ENCODE measurements around the gene PRR15. TPM values are rescaled to one million over a fixed set of nuclear protein-coding genes. Genes with fewer than 3 reads are reported as not detected.

The PRR15 gene
- total RNA-seq, 2 donors from 2014 or later = 2.7 to 3.7 TPM

DNA sequence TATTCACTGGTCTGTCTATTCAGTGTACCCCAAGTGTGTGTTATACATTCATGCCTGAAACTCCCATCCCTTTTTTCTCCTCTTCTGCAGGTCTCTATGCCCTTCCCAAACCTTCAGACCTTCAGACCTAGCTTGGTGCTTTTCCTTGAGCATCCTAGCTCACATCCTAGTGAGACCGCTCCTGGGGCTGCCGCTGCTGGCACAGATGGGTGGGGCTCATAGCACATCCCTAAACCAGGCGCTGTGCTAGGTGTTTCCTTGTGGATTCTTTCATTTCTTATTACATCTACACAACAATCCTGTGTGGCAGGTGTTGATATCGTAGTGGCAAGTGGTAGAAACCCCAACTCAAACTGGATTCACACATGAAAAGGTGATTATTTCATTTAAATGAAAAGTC is 43.2 kb downstream of the PRR15 start:
- peaks cover 8% of the 10 kb centered on the region for H3K9me3 ChIP-seq (ENCODE audit: control insufficient read depth, low read length)
- no peak for DNase-seq
- no peaks in the 10 kb centered on the region for H3K36me3 Mint-ChIP-seq (ENCODE audit: low read depth)
- H3K27ac ChIP-seq (ENCODE audit: low read depth, low read length) = no peak overlapping the region
- no peak overlapping the region for H3K4me3 ChIP-seq (ENCODE audit: low read length)
- H3K27me3 ChIP-seq (ENCODE audit: control insufficient read depth, insufficient read depth, low read length, poor library complexity, severe bottlenecking) = no peaks in the 10 kb centered on the region
- peaks cover 29% of the 10 kb centered on the region for H3K4me1 Mint-ChIP-seq
- no peak overlapping the region for H3K27ac Mint-ChIP-seq
- TF ChIP-seq, protein P1, sequence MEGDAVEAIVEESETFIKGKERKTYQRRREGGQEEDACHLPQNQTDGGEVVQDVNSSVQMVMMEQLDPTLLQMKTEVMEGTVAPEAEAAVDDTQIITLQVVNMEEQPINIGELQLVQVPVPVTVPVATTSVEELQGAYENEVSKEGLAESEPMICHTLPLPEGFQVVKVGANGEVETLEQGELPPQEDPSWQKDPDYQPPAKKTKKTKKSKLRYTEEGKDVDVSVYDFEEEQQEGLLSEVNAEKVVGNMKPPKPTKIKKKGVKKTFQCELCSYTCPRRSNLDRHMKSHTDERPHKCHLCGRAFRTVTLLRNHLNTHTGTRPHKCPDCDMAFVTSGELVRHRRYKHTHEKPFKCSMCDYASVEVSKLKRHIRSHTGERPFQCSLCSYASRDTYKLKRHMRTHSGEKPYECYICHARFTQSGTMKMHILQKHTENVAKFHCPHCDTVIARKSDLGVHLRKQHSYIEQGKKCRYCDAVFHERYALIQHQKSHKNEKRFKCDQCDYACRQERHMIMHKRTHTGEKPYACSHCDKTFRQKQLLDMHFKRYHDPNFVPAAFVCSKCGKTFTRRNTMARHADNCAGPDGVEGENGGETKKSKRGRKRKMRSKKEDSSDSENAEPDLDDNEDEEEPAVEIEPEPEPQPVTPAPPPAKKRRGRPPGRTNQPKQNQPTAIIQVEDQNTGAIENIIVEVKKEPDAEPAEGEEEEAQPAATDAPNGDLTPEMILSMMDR (conservative IDR thresholded peaks at IDR 0.05) = no peak
- no peaks in the 10 kb centered on the region for H3K27me3 Mint-ChIP-seq (ENCODE audit: insufficient read depth)
- H3K9me3 Mint-ChIP-seq = no peaks in the 10 kb centered on the region
- H3K9ac ChIP-seq (ENCODE audit: extremely low read depth, low read length, poor library complexity, severe bottlenecking) = no peak overlapping the region
- H3K4me1 ChIP-seq (ENCODE audit: control insufficient read depth, insufficient read depth, low read length) = peaks cover 14% of the 10 kb centered on the region
- H3K36me3 ChIP-seq (ENCODE audit: control insufficient read depth, insufficient read depth, low read length) = no peaks in the 10 kb centered on the region
- no peak overlapping the region for H3K4me3 Mint-ChIP-seq
- WGBS, 2 experiments (ENCODE audit: insufficient coverage in 1 of 2, insufficient read length in 1 of 2) = 80 to 99% methylated on average over 2 to 4 of the region's 4 CpGs

DNA sequence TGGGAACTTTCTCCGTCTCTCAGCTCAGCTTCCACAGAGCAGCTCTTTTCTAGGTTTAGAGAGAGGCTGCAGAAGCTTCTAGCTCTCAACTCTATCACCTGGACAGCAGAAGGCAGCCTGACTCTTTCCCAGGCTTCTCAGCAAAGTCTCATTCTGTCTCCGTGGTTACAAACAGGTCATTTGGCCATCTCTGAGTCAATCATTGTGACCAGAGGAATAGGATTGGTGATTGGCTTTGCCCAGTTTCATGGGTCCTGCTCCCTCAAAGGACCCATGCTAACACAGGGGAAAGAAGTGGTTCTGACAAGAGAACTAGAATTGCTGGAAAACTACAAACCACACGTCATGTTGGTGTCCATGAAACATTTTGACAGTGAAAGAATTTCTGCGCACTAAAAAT is 43.6 kb downstream of the PRR15 start:
- TF ChIP-seq, protein P1 (conservative IDR thresholded peaks at IDR 0.05) = no peak
- DNase-seq = no peak
- H3K27me3 Mint-ChIP-seq (ENCODE audit: insufficient read depth) = no peaks in the 10 kb centered on the region
- Histone ChIP-seq H3K27me3 (ENCODE audit: control insufficient read depth, insufficient read depth, low read length, poor library complexity, severe bottlenecking) (no peaks in the 10 kb centered on the region), H3K4me3 (ENCODE audit: low read length) (no peak overlapping the region), H3K9me3 (ENCODE audit: control insufficient read depth, low read length) (peaks cover 8% of the 10 kb centered on the region), H3K27ac (ENCODE audit: low read depth, low read length) (no peak overlapping the region), H3K36me3 (ENCODE audit: control insufficient read depth, insufficient read depth, low read length) (no peaks in the 10 kb centered on the region), H3K4me1 (ENCODE audit: control insufficient read depth, insufficient read depth, low read length) (peaks cover 14% of the 10 kb centered on the region), H3K9ac (ENCODE audit: extremely low read depth, low read length, poor library complexity, severe bottlenecking) (no peak overlapping the region)
- 92 to 94% methylated on average over 3 to 4 of the region's 4 CpGs for WGBS, 2 experiments (ENCODE audit: insufficient coverage in 1 of 2, insufficient read length in 1 of 2)
- H3K4me3 Mint-ChIP-seq = no peak overlapping the region
- no peaks in the 10 kb centered on the region for H3K9me3 Mint-ChIP-seq
- H3K27ac Mint-ChIP-seq = no peak overlapping the region
- H3K4me1 Mint-ChIP-seq = peaks cover 29% of the 10 kb centered on the region
- no peaks in the 10 kb centered on the region for H3K36me3 Mint-ChIP-seq (ENCODE audit: low read depth)

DNA sequence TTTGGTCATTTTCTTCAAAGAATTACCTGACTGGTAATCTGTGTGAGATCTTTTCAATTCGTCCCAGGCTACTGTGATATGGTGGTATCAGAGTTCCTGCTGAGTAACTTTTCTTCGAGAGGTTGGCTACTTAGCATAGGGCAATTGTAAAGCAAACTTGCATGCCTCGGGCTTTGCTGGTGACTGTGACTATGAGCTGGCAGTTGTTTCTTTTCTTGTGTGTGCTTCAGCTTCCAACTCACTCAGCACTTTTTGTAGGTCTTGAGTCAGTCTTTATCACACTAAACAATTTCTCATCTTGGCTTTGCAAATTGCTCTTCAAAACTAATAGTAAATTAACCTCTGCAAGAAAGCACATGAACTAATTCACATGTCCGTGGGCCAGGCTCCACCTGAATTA is 44.3 kb downstream of the PRR15 start:
- H3K27me3 ChIP-seq (ENCODE audit: control insufficient read depth, insufficient read depth, low read length, poor library complexity, severe bottlenecking) = no peaks in the 10 kb centered on the region
- H3K36me3 ChIP-seq (ENCODE audit: control insufficient read depth, insufficient read depth, low read length) = no peaks in the 10 kb centered on the region
- Mint-ChIP-seq H3K4me1 (peaks cover 35% of the 10 kb centered on the region), H3K27me3 (ENCODE audit: insufficient read depth) (no peaks in the 10 kb centered on the region), H3K9me3 (no peaks in the 10 kb centered on the region), H3K36me3 (ENCODE audit: low read depth) (no peaks in the 10 kb centered on the region), H3K4me3 (no peak overlapping the region), H3K27ac (no peak overlapping the region)
- no peak overlapping the region for H3K27ac ChIP-seq (ENCODE audit: low read depth, low read length)
- TF ChIP-seq, protein P1 (conservative IDR thresholded peaks at IDR 0.05) = no peak
- DNase-seq = no peak
- peaks cover 14% of the 10 kb centered on the region for H3K4me1 ChIP-seq (ENCODE audit: control insufficient read depth, insufficient read depth, low read length)
- 45 to 47% methylated on average over 2 to 4 of the region's 4 CpGs for WGBS, 2 experiments (ENCODE audit: insufficient coverage in 1 of 2, insufficient read length in 1 of 2)
- peaks cover 8% of the 10 kb centered on the region for H3K9me3 ChIP-seq (ENCODE audit: control insufficient read depth, low read length)
- H3K9ac ChIP-seq (ENCODE audit: extremely low read depth, low read length, poor library complexity, severe bottlenecking) = no peak overlapping the region
- no peak overlapping the region for H3K4me3 ChIP-seq (ENCODE audit: low read length)

All from endodermal cell (in vitro differentiated cells).